Prostate gland (tissue), 2 donors: ENCODE results near the gene MRPS15. TPM values are rescaled to one million over a fixed set of nuclear protein-coding genes. Genes with fewer than 3 reads are reported as not detected.
"Not testable (repeated sequence)": the region's sequence is repeated elsewhere in the genome, so short reads cannot be mapped to it uniquely, and the experiment has no call there.

ENCODE experiments used
- DNase-seq: peaks from one replicate; pipeline ENCODE4 v3.0.0-alpha.2; 2019; ENCODE audit warnings: low spot score
- H3K27ac ChIP-seq, 2 donors: fragments of 200-600 bp; sonication (generic); 2 replicates each; pipeline ENCODE4 v1.5.1; 2017 to 2019
- H3K27me3 ChIP-seq: fragments of 200-600 bp; sonication (generic); replicated peaks from 2 replicates; pipeline ENCODE4 v1.5.1; 2019; ENCODE audit not compliant: insufficient read depth
- H3K36me3 ChIP-seq, 2 donors: fragments of 200-600 bp; sonication (generic); 1 replicate in 1 of 2; 2 replicates in 1 of 2; pipeline versions ENCODE4 v1.5.1 to v1.8.1; 2017 to 2019
- H3K4me1 ChIP-seq: fragments of 200-600 bp; sonication (generic); replicated peaks from 2 replicates; pipeline ENCODE4 v1.5.1; 2019
- H3K4me3 ChIP-seq, 2 donors: fragments of 200-600 bp; sonication (generic); 2 replicates each; pipeline ENCODE4 v1.5.1; 2017 to 2019
- H3K9me3 ChIP-seq: fragments of 200-600 bp; sonication (generic); 2 replicates; pipeline ENCODE4 v1.5.1; 2017
- CTCF ChIP-seq, 4 experiments: fragments of 200-600 bp in 2 of 4; fragments of 450-650 bp in 2 of 4; sonication (generic) in 2 of 4; IDR thresholded peaks; 1 replicate in 3 of 4; 2 replicates in 1 of 4; pipeline ENCODE4 v1.5.1; 2016 to 2019; ENCODE audit warnings: antibody characterized with exemption in 4 of 4, mild to moderate bottlenecking in 2 of 4, moderate library complexity in 2 of 4
- POLR2A ChIP-seq: fragments of 450-650 bp; IDR thresholded peaks from one replicate; pipeline ENCODE4 v1.6.1; 2016; ENCODE audit warnings: antibody characterized with exemption, mild to moderate bottlenecking
- POLR2AphosphoS5 ChIP-seq: sonication (generic); formaldehyde crosslinking; IDR thresholded peaks from one replicate; pipeline ENCODE4 v1.6.1; 2017; ENCODE audit warnings: antibody characterized with exemption
- WGBS: methylation state at CpG from one replicate; pipeline ENCODE4 v1.1.5; 2018; 5-methylcytosine and 5-hydroxymethylcytosine counted together
- intact Hi-C: fragments of 100-400 bp; cut with DNase I; formaldehyde crosslinking; loops from one replicate; pipeline ENCODE4 v1.14.2; 2022
- total RNA-seq, 2 donors: library from RNA; depleted of rRNA; stranded (reverse); fragments of >200 nt; gene quantifications; one replicate each; pipeline ENCODE4 v1.1.0, GENCODE V29; 2016

Gene MRPS15
- total RNA-seq, 2 donors from 2014 or later: 53.3 to 66.0 TPM

DNA sequence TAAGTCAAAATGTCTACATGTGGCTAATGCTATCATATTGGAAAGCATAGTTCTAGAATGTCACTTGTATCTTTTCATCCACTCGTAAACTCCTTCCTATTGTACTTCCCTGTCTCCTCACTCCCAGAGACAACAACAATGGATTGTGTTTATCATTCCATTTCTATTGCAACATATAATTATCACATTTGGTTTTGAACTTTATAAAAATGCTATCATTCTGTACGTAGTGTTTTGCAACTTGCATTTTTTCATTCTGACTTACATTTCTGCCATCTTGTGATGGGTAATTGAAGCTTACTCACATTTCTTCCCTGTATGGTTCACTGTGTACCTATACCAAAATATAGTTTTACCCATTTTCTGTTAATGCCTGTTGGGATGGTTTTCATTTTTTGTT, 33.0 kb upstream of the MRPS15 start:
- H3K4me3 ChIP-seq: no peak overlapping the region
- no peaks in the 10 kb centered on the region for H3K9me3 ChIP-seq
- 65% methylated on average over 2 of the region's 2 CpGs for WGBS
- DNase-seq: no peak
- no peaks in the 10 kb centered on the region for H3K27me3 ChIP-seq
- no peaks in the 10 kb centered on the region for H3K36me3 ChIP-seq
- no peak for TF ChIP-seq POLR2AphosphoS5
- no peak for TF ChIP-seq CTCF (IDR thresholded peaks at IDR 0.05)
- no peak for TF ChIP-seq POLR2A
- H3K27ac ChIP-seq: no peak overlapping the region
- no peaks in the 10 kb centered on the region for H3K4me1 ChIP-seq
- intact Hi-C loops: no loop called here

GRCh38 chr1:36494971-36495370, 30.8 kb upstream of the MRPS15 start:
- intact Hi-C loops: no loop called here
- no peak for DNase-seq
- Histone ChIP-seq H3K4me1 (no peaks in the 10 kb centered on the region), H3K4me3 (no peak overlapping the region), H3K36me3 (no peaks in the 10 kb centered on the region), H3K9me3 (no peaks in the 10 kb centered on the region), H3K27me3 (no peaks in the 10 kb centered on the region), H3K27ac (no peak overlapping the region)
- TF ChIP-seq POLR2A: no peak
- WGBS: 92% methylated on average over 5 of the region's 5 CpGs

- intact Hi-C loops: no loop called here
Measured at GRCh38 chr1:36493524-36493923, 29.3 kb upstream of the MRPS15 start.

DNA sequence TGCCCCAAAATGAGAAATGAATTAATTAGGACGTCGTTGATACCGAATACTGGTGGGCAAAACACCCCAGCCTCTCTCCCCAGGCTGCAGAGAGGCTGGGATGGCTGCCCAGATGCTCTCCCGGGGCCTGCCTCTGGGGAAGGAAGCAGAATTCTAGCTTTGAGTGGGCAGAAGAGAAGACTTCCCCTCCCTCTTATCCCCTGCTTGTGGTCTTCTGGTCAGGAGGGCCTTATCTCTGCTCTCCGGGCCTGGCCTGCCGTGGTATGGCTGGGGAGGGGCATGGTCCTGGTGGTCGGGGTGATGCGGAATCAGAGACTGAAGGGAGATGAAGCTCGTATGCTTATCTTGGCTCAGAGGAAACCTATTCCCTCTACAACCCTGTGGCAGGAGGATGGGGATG, 28.3 kb upstream of the MRPS15 start:
- Histone ChIP-seq H3K36me3 (no peaks in the 10 kb centered on the region), H3K4me1 (no peaks in the 10 kb centered on the region), H3K27ac (no peak overlapping the region), H3K27me3 (no peaks in the 10 kb centered on the region), H3K4me3 (no peak overlapping the region), H3K9me3 (no peaks in the 10 kb centered on the region)
- DNase-seq: no peak
- intact Hi-C loops: no loop called here
- 49% methylated on average over 9 of the region's 9 CpGs for WGBS
- no peak for TF ChIP-seq POLR2A
- TF ChIP-seq CTCF (IDR thresholded peaks at IDR 0.05): no peak
- TF ChIP-seq POLR2AphosphoS5: no peak

More at GRCh38 chr1:36493524-36493923, 29.3 kb upstream of the MRPS15 start:
- no peak for DNase-seq
- Histone ChIP-seq H3K4me3 (no peak overlapping the region), H3K4me1 (no peaks in the 10 kb centered on the region), H3K27ac (no peak overlapping the region), H3K27me3 (no peaks in the 10 kb centered on the region), H3K36me3 (no peaks in the 10 kb centered on the region), H3K9me3 (no peaks in the 10 kb centered on the region)
- no peak for TF ChIP-seq CTCF (IDR thresholded peaks at IDR 0.05)
- TF ChIP-seq POLR2AphosphoS5: no peak
- TF ChIP-seq POLR2A: no peak
- WGBS: 90% methylated on average over 9 of the region's 9 CpGs

GRCh38 chr1:36489258-36490051, 25.3 kb upstream of the MRPS15 start:
- H3K27me3 ChIP-seq, intact Hi-C loops, DNase-seq, H3K36me3 ChIP-seq, H3K4me3 ChIP-seq, H3K4me1 ChIP-seq, H3K9me3 ChIP-seq, H3K27ac ChIP-seq: not testable (repeated sequence)
- WGBS: 64% methylated on average over 10 of the region's 10 CpGs

DNA sequence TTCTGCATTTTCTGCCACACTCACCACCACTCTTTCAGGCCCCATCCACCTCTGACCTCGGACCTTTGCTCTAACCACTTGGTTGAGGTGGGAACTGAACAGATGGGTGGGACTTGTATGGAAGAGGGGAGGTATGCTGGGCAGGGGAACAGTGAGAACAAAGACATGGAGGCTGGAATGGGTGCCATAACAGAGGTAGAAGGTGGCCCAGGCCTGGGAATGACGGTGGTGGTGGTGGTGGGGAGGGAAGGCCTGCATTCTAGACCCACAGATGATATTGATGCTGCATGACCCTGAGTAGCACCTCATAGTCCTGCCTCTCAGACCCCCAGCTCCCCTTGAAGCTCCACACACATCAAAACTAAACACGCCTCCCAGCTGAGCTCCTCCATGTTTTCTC, 23.7 kb upstream of the MRPS15 start:
- Histone ChIP-seq H3K4me3 (no peak overlapping the region), H3K4me1 (no peaks in the 10 kb centered on the region), H3K9me3 (no peaks in the 10 kb centered on the region), H3K27me3 (no peaks in the 10 kb centered on the region), H3K27ac (no peak overlapping the region), H3K36me3 (no peaks in the 10 kb centered on the region)
- intact Hi-C loops: no loop called here
- 81% methylated on average over 3 of the region's 3 CpGs for WGBS
- TF ChIP-seq CTCF (IDR thresholded peaks at IDR 0.05): no peak
- no peak for DNase-seq

GRCh38 chr1:36487336-36487725, 23.1 kb upstream of the MRPS15 start:
- H3K4me3 ChIP-seq, H3K9me3 ChIP-seq, H3K4me1 ChIP-seq, H3K36me3 ChIP-seq, H3K27ac ChIP-seq, DNase-seq, intact Hi-C loops, H3K27me3 ChIP-seq: not testable (repeated sequence)
- 90% methylated on average over 9 of the region's 9 CpGs for WGBS
